CD14-positive monocyte (primary cell): ENCODE data around the gene CFAP221. TPM values are rescaled to one million over a fixed set of nuclear protein-coding genes. Genes with fewer than 3 reads are reported as not detected.

Experiments used
- DNase-seq, 3 donors: peaks; one replicate each; pipeline ENCODE4 v3.0.0-alpha.2; 2011 to 2022
- H2AFZ ChIP-seq: 2 replicates; pipeline ENCODE4 v1.6.0; 2012; ENCODE audit warnings: mild to moderate bottlenecking, low read depth, low read length, inconsistent platforms; ENCODE audit not compliant: insufficient read depth, poor library complexity, severe bottlenecking
- H3K27ac ChIP-seq, 2 donors: 1 replicate in 1 of 2; 2 replicates in 1 of 2; pipeline ENCODE4 v1.5.1; 2012 to 2013; ENCODE audit warnings: low read length in 2 of 2, control low read depth in 1 of 2, inconsistent platforms in 1 of 2, low read depth in 1 of 2, mild to moderate bottlenecking in 1 of 2
- H3K27me3 ChIP-seq, 2 donors: one replicate each; pipeline versions ENCODE4 v1.6.0 to v1.6.1; 2011 to 2013; ENCODE audit warnings: low read length in 2 of 2; ENCODE audit not compliant: control insufficient read depth in 2 of 2, insufficient read depth in 2 of 2
- H3K36me3 ChIP-seq, 2 donors: replicated peaks in 1 of 2; 1 replicate in 1 of 2; 2 replicates in 1 of 2; pipeline versions ENCODE4 v1.5.1 to v1.6.1; 2012 to 2013; ENCODE audit warnings: low read length in 2 of 2, control low read depth in 1 of 2, inconsistent platforms in 1 of 2, mild to moderate bottlenecking in 1 of 2; ENCODE audit not compliant: insufficient read depth in 2 of 2, control insufficient read depth in 1 of 2
- H3K4me1 ChIP-seq, 2 donors: 1 replicate in 1 of 2; 2 replicates in 1 of 2; pipeline versions ENCODE4 v1.5.1 to v1.6.1; 2012 to 2013; ENCODE audit warnings: low read length in 2 of 2, control low read depth in 1 of 2, inconsistent platforms in 1 of 2, mild to moderate bottlenecking in 1 of 2, moderate library complexity in 1 of 2; ENCODE audit not compliant: insufficient read depth in 2 of 2, control insufficient read depth in 1 of 2
- H3K4me2 ChIP-seq: replicated peaks from 2 replicates; pipeline ENCODE3; 2012; ENCODE audit warnings: low read length, moderate library complexity, mild to moderate bottlenecking; ENCODE audit not compliant: poor library complexity, severe bottlenecking; ENCODE audit errors: extremely low read depth
- H3K4me3 ChIP-seq, 3 experiments: fragments of 200-600 bp in 1 of 3; sonication (generic) in 1 of 3; replicated peaks in 1 of 3; 1 replicate in 2 of 3; 2 replicates in 1 of 3; pipeline ENCODE4 v1.5.1; 2011 to 2013; ENCODE audit warnings: low read length in 3 of 3, mild to moderate bottlenecking in 3 of 3, control low read depth in 2 of 3, low read depth in 2 of 3, inconsistent platforms in 1 of 3, moderate library complexity in 1 of 3
- H3K79me2 ChIP-seq: 2 replicates; pipeline ENCODE4 v1.6.0; 2012; ENCODE audit warnings: mild to moderate bottlenecking, control low read depth, inconsistent platforms, low read length, moderate library complexity; ENCODE audit not compliant: insufficient read depth
- H3K9ac ChIP-seq: 2 replicates; pipeline ENCODE4 v1.6.0; 2017; ENCODE audit warnings: low read length, mild to moderate bottlenecking; ENCODE audit not compliant: insufficient read depth, poor library complexity, severe bottlenecking
- H3K9me3 ChIP-seq, 2 donors: replicated peaks in 1 of 2; 1 replicate in 1 of 2; 2 replicates in 1 of 2; pipeline versions ENCODE4 v1.5.1 to v1.6.1; 2012 to 2013; ENCODE audit warnings: low read length in 2 of 2, control low read depth in 1 of 2; ENCODE audit not compliant: control insufficient read depth in 1 of 2, insufficient read depth in 1 of 2
- H4K20me1 ChIP-seq: 2 replicates; pipeline ENCODE4 v1.6.0; 2012; ENCODE audit warnings: mild to moderate bottlenecking, low read length, control low read depth, moderate library complexity; ENCODE audit not compliant: insufficient read depth
- H3K27ac Mint-ChIP-seq, 7 donors: one replicate each; pipeline ENCODE4 v1.8.0; 2020; ENCODE audit warnings: mild to moderate bottlenecking in 7 of 7, mixed read lengths in 7 of 7, moderate library complexity in 6 of 7, inconsistent platforms in 2 of 7
- H3K27me3 Mint-ChIP-seq, 3 donors: one replicate each; pipeline ENCODE4 v1.8.0; 2021 to 2022; ENCODE audit warnings: low read depth in 3 of 3, mild to moderate bottlenecking in 3 of 3, mixed read lengths in 3 of 3, moderate library complexity in 3 of 3, inconsistent platforms in 1 of 3
- H3K36me3 Mint-ChIP-seq, 2 donors: one replicate each; pipeline ENCODE4 v1.8.0; 2020; ENCODE audit warnings: mixed read lengths in 2 of 2, inconsistent platforms in 1 of 2, mild to moderate bottlenecking in 1 of 2
- H3K4me1 Mint-ChIP-seq: one replicate; pipeline ENCODE4 v1.8.0; 2020; ENCODE audit warnings: mild to moderate bottlenecking, mixed read lengths
- H3K4me3 Mint-ChIP-seq, 2 donors: one replicate each; pipeline ENCODE4 v1.8.0; 2020; ENCODE audit warnings: mild to moderate bottlenecking in 2 of 2, mixed read lengths in 2 of 2, moderate library complexity in 1 of 2
- H3K9me3 Mint-ChIP-seq, 7 donors: one replicate each; pipeline ENCODE4 v1.8.0; 2020 to 2022; ENCODE audit warnings: mixed read lengths in 7 of 7, mild to moderate bottlenecking in 6 of 7, moderate library complexity in 6 of 7, inconsistent platforms in 2 of 7
- WGBS: methylation state at CpG from one replicate; pipeline ENCODE4 v1.1.5; 2013; ENCODE audit warnings: missing lambda C conversion rate; ENCODE audit not compliant: insufficient coverage; 5-methylcytosine and 5-hydroxymethylcytosine counted together
- intact Hi-C, 2 donors: fragments of 100-400 bp; cut with micrococcal nuclease; formaldehyde crosslinking; loops; one replicate each; pipeline versions ENCODE4 v1.15.0 to v1.15.1; 2023
- polyA plus RNA-seq, 3 donors: library from polyadenylated mRNA; depleted of rRNA in 1 of 3; unstranded in 2 of 3; stranded (reverse) in 1 of 3; fragments of 300-500 nt in 2 of 3; fragments of >200 nt in 1 of 3; fragmentation: Illumina TruSeq in 2 of 3; gene quantifications; 1 replicate in 2 of 3; 2 replicates in 1 of 3; pipeline ENCODE4 v1.2.3, GENCODE V29; 2012 to 2021
- TF ChIP-seq, protein P1 (sequence below): fragments of 200-600 bp; IDR thresholded peaks from one replicate; pipeline ENCODE4 v1.8.0; 2022; ENCODE audit warnings: antibody characterized with exemption, mild to moderate bottlenecking

The CFAP221 gene
- polyA plus RNA-seq, 3 donors, result not detected

DNA sequence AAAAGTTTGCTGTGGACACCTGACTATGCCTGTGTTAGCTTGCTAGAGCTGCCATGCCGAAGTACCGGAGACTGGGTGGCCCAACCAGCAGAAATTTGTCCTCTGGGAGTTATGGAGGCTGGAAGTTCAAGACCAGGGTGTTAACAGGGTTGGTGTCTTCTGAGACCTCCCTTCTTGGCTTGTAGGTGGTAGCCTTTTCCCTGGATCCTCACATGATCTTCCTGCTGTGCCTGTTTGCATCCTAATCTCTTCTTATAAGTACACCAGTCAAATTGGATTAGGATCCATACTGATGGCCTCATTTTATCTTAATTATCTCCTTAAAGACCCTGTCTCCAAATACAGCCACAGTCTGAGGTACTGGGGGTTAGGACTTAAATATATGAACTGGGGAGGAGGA lies 135.6 kb downstream of the CFAP221 start:
- peak overlapping the region; percentile 92 for H2AFZ ChIP-seq
- DNase-seq, result no peak
- H3K9me3 ChIP-seq, result no peaks in the 10 kb centered on the region
- peaks cover 2 to 5% (median 3%) of the 10 kb centered on the region in 3 donors for H3K27me3 Mint-ChIP-seq
- peaks cover 0 to 3% (median 0%) of the 10 kb centered on the region in 7 donors for H3K9me3 Mint-ChIP-seq
- peaks cover 6% of the 10 kb centered on the region in 2 donors for H3K36me3 Mint-ChIP-seq
- no peaks in the 10 kb centered on the region for H3K27me3 ChIP-seq
- no peak overlapping the region for H3K9ac ChIP-seq
- peak overlapping the region; percentile 84 for H3K4me2 ChIP-seq
- no CpG with 5 or more reads among the region's 2 CpGs for WGBS
- peaks cover 0 to 6% of the 10 kb centered on the region in 2 donors for H3K36me3 ChIP-seq
- H3K4me3 Mint-ChIP-seq, result peak overlapping the region; percentile 82 to 93
- H3K79me2 ChIP-seq, result no peaks in the 10 kb centered on the region
- peaks cover 12% of the 10 kb centered on the region for H3K4me1 Mint-ChIP-seq
- TF ChIP-seq, protein P1, sequence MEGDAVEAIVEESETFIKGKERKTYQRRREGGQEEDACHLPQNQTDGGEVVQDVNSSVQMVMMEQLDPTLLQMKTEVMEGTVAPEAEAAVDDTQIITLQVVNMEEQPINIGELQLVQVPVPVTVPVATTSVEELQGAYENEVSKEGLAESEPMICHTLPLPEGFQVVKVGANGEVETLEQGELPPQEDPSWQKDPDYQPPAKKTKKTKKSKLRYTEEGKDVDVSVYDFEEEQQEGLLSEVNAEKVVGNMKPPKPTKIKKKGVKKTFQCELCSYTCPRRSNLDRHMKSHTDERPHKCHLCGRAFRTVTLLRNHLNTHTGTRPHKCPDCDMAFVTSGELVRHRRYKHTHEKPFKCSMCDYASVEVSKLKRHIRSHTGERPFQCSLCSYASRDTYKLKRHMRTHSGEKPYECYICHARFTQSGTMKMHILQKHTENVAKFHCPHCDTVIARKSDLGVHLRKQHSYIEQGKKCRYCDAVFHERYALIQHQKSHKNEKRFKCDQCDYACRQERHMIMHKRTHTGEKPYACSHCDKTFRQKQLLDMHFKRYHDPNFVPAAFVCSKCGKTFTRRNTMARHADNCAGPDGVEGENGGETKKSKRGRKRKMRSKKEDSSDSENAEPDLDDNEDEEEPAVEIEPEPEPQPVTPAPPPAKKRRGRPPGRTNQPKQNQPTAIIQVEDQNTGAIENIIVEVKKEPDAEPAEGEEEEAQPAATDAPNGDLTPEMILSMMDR, result no peak
- intact Hi-C loops, result no loop called here
- no peaks in the 10 kb centered on the region for H4K20me1 ChIP-seq
- H3K4me3 ChIP-seq, result peak overlapping the region in 1 of 3 experiments; percentile 80
- H3K4me1 ChIP-seq, result peaks cover 12 to 17% of the 10 kb centered on the region in 2 donors
- H3K27ac Mint-ChIP-seq, result no peak overlapping the region
- no peak overlapping the region for H3K27ac ChIP-seq

DNA sequence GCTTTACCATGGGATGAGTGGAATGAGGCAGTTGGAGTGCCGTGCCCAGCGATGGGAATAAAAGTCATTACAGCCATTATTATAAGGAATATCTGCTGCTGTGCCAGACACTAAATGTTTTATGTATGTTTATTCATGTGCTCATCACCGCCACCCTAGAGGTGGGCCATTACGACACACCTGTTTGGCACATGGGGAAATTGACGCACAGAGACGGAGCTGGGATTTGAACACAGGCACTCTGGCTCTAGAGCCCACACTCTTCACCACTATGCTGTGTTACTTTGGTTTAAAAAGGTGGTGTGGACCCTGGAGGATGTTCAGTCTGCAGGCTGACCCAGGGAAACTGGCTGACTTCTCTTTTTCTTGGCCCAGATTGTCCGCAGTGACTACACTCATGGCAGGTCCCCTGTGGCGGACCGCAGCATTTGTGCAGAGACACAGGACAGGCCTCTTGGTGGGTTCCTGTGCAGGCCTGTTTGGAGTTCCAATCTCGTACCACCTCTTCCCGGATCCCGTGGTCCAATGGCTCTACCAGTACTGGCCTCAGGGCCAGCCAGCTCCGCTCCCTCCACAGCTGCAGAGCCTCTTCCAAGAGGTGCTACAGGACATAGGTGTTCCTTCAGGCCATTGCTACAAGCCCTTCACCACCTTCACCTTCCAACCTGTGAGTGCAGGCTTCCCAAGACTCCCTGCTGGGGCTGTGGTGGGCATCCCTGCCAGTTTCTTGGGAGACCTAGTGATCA lies 136.4 kb downstream of the CFAP221 start:
- no peaks in the 10 kb centered on the region for H3K9me3 ChIP-seq
- intact Hi-C loops, result no loop called here
- H3K9ac ChIP-seq, result no peak overlapping the region
- H3K27me3 Mint-ChIP-seq, result peaks cover 2 to 3% (median 2%) of the 10 kb centered on the region in 3 donors
- no peaks in the 10 kb centered on the region for H3K79me2 ChIP-seq
- peaks cover 0 to 3% (median 0%) of the 10 kb centered on the region in 7 donors for H3K9me3 Mint-ChIP-seq
- no peak overlapping the region for H3K4me3 Mint-ChIP-seq
- no peak overlapping the region for H3K4me2 ChIP-seq
- H2AFZ ChIP-seq, result no peak overlapping the region
- 99% methylated on average over 7 of the region's 13 CpGs for WGBS
- H4K20me1 ChIP-seq, result no peaks in the 10 kb centered on the region
- H3K27ac Mint-ChIP-seq, result no peak overlapping the region
- peaks cover 12 to 17% of the 10 kb centered on the region in 2 donors for H3K4me1 ChIP-seq
- peaks cover 6% of the 10 kb centered on the region in 2 donors for H3K36me3 Mint-ChIP-seq
- H3K27ac ChIP-seq, result no peak overlapping the region
- no peak overlapping the region for H3K4me3 ChIP-seq
- DNase-seq, result no peak
- peaks cover 0 to 6% of the 10 kb centered on the region in 2 donors for H3K36me3 ChIP-seq
- TF ChIP-seq, protein P1, result no peak
- no peaks in the 10 kb centered on the region for H3K27me3 ChIP-seq
- H3K4me1 Mint-ChIP-seq, result peaks cover 12% of the 10 kb centered on the region
